HepG2 (cell line): ENCODE results near the gene AUP1. TPM values are rescaled to one million over a fixed set of nuclear protein-coding genes. Genes with fewer than 3 reads are reported as not detected.

Source experiments
- ATAC-seq: fragments of 200-7000 bp; cut with Tn5 transposase; 3 replicates; pipeline ENCODE4 v1.9.1; 2020; ENCODE audit warnings: mild to moderate bottlenecking, moderate library complexity
- BruUV-seq: library from RNA; stranded (reverse); fragments of 400-500 nt; replicated peaks from 2 replicates; lab custom pipeline; 2021; lab: Mats Ljungman, UMichigan
- CTCF ChIA-PET: fragments of 300-600 bp; formaldehyde crosslinking; extraction: SDS; loops from one replicate; lab custom pipeline; 2021; ENCODE audit warnings: low total read pairs, inconsistent platforms, low intra/inter-chr PET ratio; lab: Yijun Ruan, JAX
- POLR2A ChIA-PET: fragments of 350-600 bp; sonication (Branson Sonifier 250); formaldehyde crosslinking; loops from one replicate; lab custom pipeline; 2020; ENCODE audit warnings: antibody characterized with exemption, inconsistent platforms; lab: Yijun Ruan, JAX
- DNase-seq: peaks from one replicate; pipeline ENCODE4 v3.0.0-alpha.2; 2015; ENCODE audit warnings: low spot score
- FAIRE-seq: peaks from 3 replicates; lab custom pipeline; 2011; peaks lifted over from hg19 to GRCh38; lab: Jason Lieb, UNC
- H2AFZ ChIP-seq: one replicate; pipeline ENCODE4 v1.6.1; 2011; ENCODE audit warnings: low read length, inconsistent platforms
- H3K27ac ChIP-seq: fragments of 300-600 bp; 3 replicates; pipeline ENCODE4 v1.8.0; 2011; ENCODE audit warnings: mixed run types, mild to moderate bottlenecking, mixed read lengths, low read length, inconsistent platforms; ENCODE audit not compliant: insufficient read depth; ENCODE audit errors: extremely low read length
- H3K27me3 ChIP-seq, 2 experiments: fragments of 200-600 bp in 1 of 2; 2 replicates in 1 of 2; 3 replicates in 1 of 2; pipeline versions ENCODE4 v1.6.0 to v1.8.0; 2011; ENCODE audit warnings: low read length in 2 of 2, mild to moderate bottlenecking in 2 of 2, moderate library complexity in 2 of 2, inconsistent platforms in 1 of 2; ENCODE audit not compliant: insufficient read depth in 2 of 2, control insufficient read depth in 1 of 2
- H3K36me3 ChIP-seq, 2 experiments: fragments of 200-600 bp in 1 of 2; replicated peaks in 1 of 2; 2 replicates in 1 of 2; 3 replicates in 1 of 2; pipeline versions ENCODE4 v1.5.1 to v1.8.0; 2011; ENCODE audit warnings: low read length in 2 of 2, inconsistent platforms in 1 of 2; ENCODE audit not compliant: insufficient read depth in 2 of 2, control insufficient read depth in 1 of 2
- H3K4me1 ChIP-seq: 2 replicates; pipeline ENCODE4 v1.5.1; 2012; ENCODE audit warnings: low read length, inconsistent platforms; ENCODE audit not compliant: insufficient read depth
- H3K4me2 ChIP-seq: 2 replicates; pipeline ENCODE4 v1.6.0; 2011; ENCODE audit warnings: low read depth, low read length, inconsistent platforms
- H3K4me3 ChIP-seq, 3 experiments: fragments of 200-600 bp in 1 of 3; sonication (generic), shearing (Covaris generic) in 1 of 3; replicated peaks in 1 of 3; 2 replicates each; pipeline ENCODE4 v1.5.1; 2011 to 2016; ENCODE audit warnings: low read length in 3 of 3, inconsistent platforms in 2 of 3, low read depth in 2 of 3, mild to moderate bottlenecking in 2 of 3, control low read depth in 1 of 3, mixed read lengths in 1 of 3; ENCODE audit not compliant: insufficient read depth in 1 of 3
- H3K79me2 ChIP-seq: one replicate; pipeline ENCODE4 v1.6.1; 2011; ENCODE audit warnings: low read length, inconsistent platforms; ENCODE audit not compliant: insufficient read depth
- H3K9ac ChIP-seq: 2 replicates; pipeline ENCODE4 v1.6.0; 2011; ENCODE audit warnings: mild to moderate bottlenecking, low read depth, low read length, inconsistent platforms; ENCODE audit not compliant: insufficient read depth
- H3K9me3 ChIP-seq: 2 replicates; pipeline ENCODE4 v1.5.1; 2012; ENCODE audit warnings: mild to moderate bottlenecking, low read length
- H4K20me1 ChIP-seq: 2 replicates; pipeline ENCODE4 v1.6.0; 2011; ENCODE audit warnings: inconsistent platforms, mild to moderate bottlenecking, low read length, moderate library complexity; ENCODE audit not compliant: insufficient read depth
- CCDC6 ChIP-seq: sonication (generic); formaldehyde crosslinking; IDR thresholded peaks from 2 replicates; pipeline ENCODE4 v1.8.1; 2022; ENCODE audit warnings: mild to moderate bottlenecking, missing genetic modification reagents, moderate library complexity
- CHD4 ChIP-seq: fragments of 200-600 bp; sonication (generic); IDR thresholded peaks from 2 replicates; pipeline ENCODE4 v1.7.0; 2017; ENCODE audit warnings: mild to moderate bottlenecking, low read length, borderline replicate concordance
- DMAP1 ChIP-seq: IDR thresholded peaks from 2 replicates; pipeline ENCODE4 v1.6.1; 2016
- FOXJ3 ChIP-seq: sonication (generic); formaldehyde crosslinking; IDR thresholded peaks from 2 replicates; pipeline ENCODE4 v1.4.0; 2020; ENCODE audit warnings: missing genetic modification reagents, mild to moderate bottlenecking, borderline replicate concordance
- FOXK1 ChIP-seq: sonication (generic); formaldehyde crosslinking; IDR thresholded peaks from 2 replicates; pipeline ENCODE4 v1.4.0; 2020; ENCODE audit warnings: low read depth, missing genetic modification reagents, borderline replicate concordance
- GLI4 ChIP-seq: sonication (generic); formaldehyde crosslinking; IDR thresholded peaks from 2 replicates; pipeline ENCODE4 v1.5.1; 2020; ENCODE audit warnings: missing genetic modification reagents, mild to moderate bottlenecking, moderate library complexity, borderline replicate concordance
- MBD4 ChIP-seq: IDR thresholded peaks from 2 replicates; pipeline ENCODE4 v1.6.1; 2012; ENCODE audit warnings: low read length, inconsistent platforms, borderline replicate concordance
- NKX3-1 ChIP-seq: sonication (generic); formaldehyde crosslinking; IDR thresholded peaks from 2 replicates; pipeline ENCODE4 v1.5.0; 2020; ENCODE audit warnings: missing genetic modification reagents
- PRMT3 ChIP-seq: sonication (generic); formaldehyde crosslinking; IDR thresholded peaks from 2 replicates; pipeline ENCODE4 v1.8.1; 2022; ENCODE audit warnings: low read depth, mild to moderate bottlenecking, moderate library complexity, missing genetic modification reagents, borderline replicate concordance
- RBFOX2 ChIP-seq: fragments of 200-400 bp; formaldehyde crosslinking; IDR thresholded peaks from 2 replicates; pipeline ENCODE4 v1.6.1; 2017; ENCODE audit warnings: low read depth, mild to moderate bottlenecking, low read length
- SIX4 ChIP-seq: sonication (generic); formaldehyde crosslinking; IDR thresholded peaks from 2 replicates; pipeline ENCODE4 v1.4.0; 2020; ENCODE audit warnings: missing genetic modification reagents
- SUZ12 ChIP-seq: fragments of 150-350 bp; IDR thresholded peaks from 2 replicates; pipeline ENCODE4 v1.6.1; 2014; ENCODE audit warnings: low read depth, low read length
- TCF7 ChIP-seq: sonication (generic); IDR thresholded peaks from 2 replicates; pipeline ENCODE4 v1.6.1; 2016; ENCODE audit warnings: antibody characterized with exemption, low read depth
- THYN1 ChIP-seq: sonication (generic); formaldehyde crosslinking; IDR thresholded peaks from 2 replicates; pipeline ENCODE4 v1.8.1; 2023; ENCODE audit warnings: low read depth, mild to moderate bottlenecking, moderate library complexity, missing genetic modification reagents, borderline replicate concordance
- ZNF264 ChIP-seq: sonication (generic); formaldehyde crosslinking; IDR thresholded peaks from 2 replicates; pipeline ENCODE4 v1.4.0; 2020; ENCODE audit warnings: missing genetic modification reagents
- WGBS: methylation state at CpG from one replicate; pipeline ENCODE4 v1.1.6; 2017; ENCODE audit warnings: low lambda C conversion rate; 5-methylcytosine and 5-hydroxymethylcytosine counted together
- in situ Hi-C: cut with HindIII; loops from 2 replicates; pipeline ENCODE4 v1.10.0; 2017; ENCODE audit warnings: low pct_unique_long_range_greater_than_20kb; ENCODE audit not compliant: extremely low pct_ligation_motif_present
- intact Hi-C: fragments of 100-400 bp; cut with micrococcal nuclease; formaldehyde crosslinking; loops from one replicate; pipeline ENCODE4 v1.10.0; 2022; ENCODE audit not compliant: unreplicated experiment
- polyA plus RNA-seq, 8 experiments: library from polyadenylated mRNA; depleted of rRNA in 3 of 8; stranded (reverse) in 7 of 8; unstranded in 1 of 8; fragments of >200 nt; fragmentation: Illumina TruSeq in 4 of 8; extraction: Trizol in 4 of 8; gene quantifications; 2 replicates each; pipeline versions ENCODE4 v1.2.1 to v1.2.3, GENCODE V29; 2011 to 2016; ENCODE audit warnings: low read depth in 4 of 8, missing spikeins in 1 of 8, mixed read lengths in 1 of 8; ENCODE audit not compliant: insufficient read depth in 1 of 8
- total RNA-seq, 5 experiments: library from RNA; depleted of rRNA; stranded (reverse); fragments of >200 nt; fragmentation: Illumina TruSeq; extraction: Trizol; gene quantifications; 2 replicates each; pipeline ENCODE4 v1.2.3, GENCODE V29; 2016; ENCODE audit warnings: low read depth in 1 of 5
- TF ChIP-seq, protein P1 (sequence below): IDR thresholded peaks from 2 replicates; pipeline ENCODE4 v1.6.1; 2016
- TF ChIP-seq, protein P2 (sequence below): IDR thresholded peaks from 2 replicates; pipeline ENCODE4 v1.6.1; 2016; ENCODE audit warnings: mild to moderate bottlenecking
- TF ChIP-seq, protein P3 (sequence below): fragments of 450-650 bp; IDR thresholded peaks from 2 replicates; pipeline ENCODE4 v1.6.1; 2017; ENCODE audit warnings: mild to moderate bottlenecking

AUP1 gene
- total and polyA plus RNA-seq, 2 of the 13 experiments (the other 11 are each of a cell fraction or from before 2014, with no cell fraction given), result 174 to 267 TPM

DNA sequence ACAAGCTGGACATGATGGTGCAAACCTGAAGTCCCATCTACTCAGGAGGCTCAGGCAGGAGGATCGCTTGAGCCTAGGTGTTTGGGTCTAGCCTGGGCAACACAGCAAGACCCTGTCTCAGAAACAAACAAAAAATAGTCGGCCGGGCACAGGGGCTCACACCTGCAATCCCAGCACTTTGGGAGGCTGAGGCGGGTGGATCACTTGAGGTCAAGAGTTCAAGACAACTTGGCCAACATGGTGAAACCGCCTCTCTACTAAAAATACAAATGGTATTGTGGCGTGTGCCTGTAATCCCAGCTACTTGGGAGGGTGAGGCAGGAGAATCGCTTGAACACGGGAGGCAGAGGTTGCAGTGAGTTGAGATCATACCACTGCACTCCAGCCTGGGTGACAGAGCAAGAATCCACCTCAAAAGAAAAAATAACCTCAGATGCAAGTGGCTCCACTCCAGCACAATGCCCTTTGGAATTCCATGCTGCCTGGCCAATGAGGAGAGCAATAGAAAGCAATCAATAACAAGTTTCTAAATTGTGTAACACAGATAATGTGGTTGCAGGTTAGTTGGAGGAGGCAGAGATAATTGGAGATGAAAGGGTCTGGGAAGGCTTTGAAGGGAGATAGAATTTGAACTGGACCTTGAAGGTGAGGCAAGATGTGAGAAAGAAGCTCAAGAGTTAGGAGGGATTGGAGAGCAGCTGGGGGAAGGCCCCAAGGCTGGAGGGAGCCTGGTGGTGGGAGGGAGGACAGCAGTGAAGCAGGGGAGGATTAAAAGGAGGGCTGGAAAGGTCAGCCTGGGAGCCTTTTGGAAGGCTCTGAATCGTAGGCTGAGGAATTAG is 40.6 kb downstream of the AUP1 start:
- Histone ChIP-seq H3K27me3 (no peaks in the 10 kb centered on the region), H3K79me2 (peaks cover 4% of the 10 kb centered on the region), H3K27ac (peak overlapping the region; percentile 84), H3K4me3 (peak overlapping the region in 1 of 3 experiments; percentile 18; a peak in 2 of 6 replicates), H3K36me3 (peaks cover 34 to 44% of the 10 kb centered on the region in 2 experiments), H3K9me3 (no peaks in the 10 kb centered on the region), H3K4me1 (peaks cover 77% of the 10 kb centered on the region), H2AFZ (no peak overlapping the region), H3K4me2 (peak overlapping the region; percentile 48), H4K20me1 (no peaks in the 10 kb centered on the region), H3K9ac (peak overlapping the region; percentile 32)
- intact Hi-C loops, result loop anchor here (1.0 kb wide), 1 partner anchor 8 kb away; no protein-coding TSS in a partner anchor
- DNase-seq (peak; percentile 93), ATAC-seq (peak; percentile 83), FAIRE-seq (peak; percentile 99)
- BruUV-seq, result TSS peak; percentile 48
- ChIA-PET POLR2A (interaction anchor here (0.7 to 20.6 kb wide), 13 partner anchors 8 to 563 kb away, joined by 3 to 795 read pairs (median 11); partner anchors contain the start of genes AUP1, DQX1, HTRA2 and INO80B), CTCF (interaction anchor here (1.3 kb wide), 1 partner anchor 13 kb away, joined by 5 read pairs; no protein-coding TSS in a partner anchor)
- WGBS, result 20% methylated on average over 9 of the region's 9 CpGs
- in situ Hi-C loops, result no loop called here
- TF ChIP-seq, protein P1, sequence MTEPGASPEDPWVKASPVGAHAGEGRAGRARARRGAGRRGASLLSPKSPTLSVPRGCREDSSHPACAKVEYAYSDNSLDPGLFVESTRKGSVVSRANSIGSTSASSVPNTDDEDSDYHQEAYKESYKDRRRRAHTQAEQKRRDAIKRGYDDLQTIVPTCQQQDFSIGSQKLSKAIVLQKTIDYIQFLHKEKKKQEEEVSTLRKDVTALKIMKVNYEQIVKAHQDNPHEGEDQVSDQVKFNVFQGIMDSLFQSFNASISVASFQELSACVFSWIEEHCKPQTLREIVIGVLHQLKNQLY, result 0 out of 2 replicates have a peak, but pooled peaks have one; percentile 44
- peak; percentile 69; the same call in 1 of the 2 replicates for TF ChIP-seq FOXK1
- no peak for TF ChIP-seq SUZ12
- peak; percentile 98 for TF ChIP-seq TCF7
- no peak for TF ChIP-seq NKX3-1
- TF ChIP-seq RBFOX2, result 0 out of 2 replicates have a peak, but pooled peaks have one; percentile 5
- TF ChIP-seq SIX4 (CRISPR knock-in tag), result no peak
- no peak for TF ChIP-seq MBD4
- 0 out of 2 replicates have a peak, but pooled peaks have one; percentile 34 for TF ChIP-seq ZNF264 (CRISPR knock-in tag)
- peak; percentile 77; the same call in 1 of the 2 replicates for TF ChIP-seq DMAP1 (CRISPR knock-in tag)
- peak; percentile 86; the same call in 1 of the 2 replicates for TF ChIP-seq CHD4
- TF ChIP-seq THYN1 (CRISPR knock-in tag), result 0 out of 2 replicates have a peak, but pooled peaks have one; percentile 76
- 0 out of 2 replicates have a peak, but pooled peaks have one; percentile 51 for TF ChIP-seq GLI4 (CRISPR knock-in tag)
- TF ChIP-seq FOXJ3 (CRISPR knock-in tag), result peak; percentile 54; the same call in 1 of the 2 replicates
- TF ChIP-seq, protein P2, sequence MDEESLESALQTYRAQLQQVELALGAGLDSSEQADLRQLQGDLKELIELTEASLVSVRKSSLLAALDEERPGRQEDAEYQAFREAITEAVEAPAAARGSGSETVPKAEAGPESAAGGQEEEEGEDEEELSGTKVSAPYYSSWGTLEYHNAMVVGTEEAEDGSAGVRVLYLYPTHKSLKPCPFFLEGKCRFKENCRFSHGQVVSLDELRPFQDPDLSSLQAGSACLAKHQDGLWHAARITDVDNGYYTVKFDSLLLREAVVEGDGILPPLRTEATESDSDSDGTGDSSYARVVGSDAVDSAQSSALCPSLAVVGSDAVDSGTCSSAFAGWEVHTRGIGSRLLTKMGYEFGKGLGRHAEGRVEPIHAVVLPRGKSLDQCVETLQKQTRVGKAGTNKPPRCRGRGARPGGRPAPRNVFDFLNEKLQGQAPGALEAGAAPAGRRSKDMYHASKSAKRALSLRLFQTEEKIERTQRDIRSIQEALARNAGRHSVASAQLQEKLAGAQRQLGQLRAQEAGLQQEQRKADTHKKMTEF (CRISPR knock-in tag), result peak; percentile 87
- TF ChIP-seq, protein P3, sequence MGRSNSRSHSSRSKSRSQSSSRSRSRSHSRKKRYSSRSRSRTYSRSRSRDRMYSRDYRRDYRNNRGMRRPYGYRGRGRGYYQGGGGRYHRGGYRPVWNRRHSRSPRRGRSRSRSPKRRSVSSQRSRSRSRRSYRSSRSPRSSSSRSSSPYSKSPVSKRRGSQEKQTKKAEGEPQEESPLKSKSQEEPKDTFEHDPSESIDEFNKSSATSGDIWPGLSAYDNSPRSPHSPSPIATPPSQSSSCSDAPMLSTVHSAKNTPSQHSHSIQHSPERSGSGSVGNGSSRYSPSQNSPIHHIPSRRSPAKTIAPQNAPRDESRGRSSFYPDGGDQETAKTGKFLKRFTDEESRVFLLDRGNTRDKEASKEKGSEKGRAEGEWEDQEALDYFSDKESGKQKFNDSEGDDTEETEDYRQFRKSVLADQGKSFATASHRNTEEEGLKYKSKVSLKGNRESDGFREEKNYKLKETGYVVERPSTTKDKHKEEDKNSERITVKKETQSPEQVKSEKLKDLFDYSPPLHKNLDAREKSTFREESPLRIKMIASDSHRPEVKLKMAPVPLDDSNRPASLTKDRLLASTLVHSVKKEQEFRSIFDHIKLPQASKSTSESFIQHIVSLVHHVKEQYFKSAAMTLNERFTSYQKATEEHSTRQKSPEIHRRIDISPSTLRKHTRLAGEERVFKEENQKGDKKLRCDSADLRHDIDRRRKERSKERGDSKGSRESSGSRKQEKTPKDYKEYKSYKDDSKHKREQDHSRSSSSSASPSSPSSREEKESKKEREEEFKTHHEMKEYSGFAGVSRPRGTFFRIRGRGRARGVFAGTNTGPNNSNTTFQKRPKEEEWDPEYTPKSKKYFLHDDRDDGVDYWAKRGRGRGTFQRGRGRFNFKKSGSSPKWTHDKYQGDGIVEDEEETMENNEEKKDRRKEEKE, result no peak
- 0 out of 2 replicates have a peak, but pooled peaks have one; percentile 33 for TF ChIP-seq PRMT3 (CRISPR knock-in tag)
- TF ChIP-seq CCDC6 (CRISPR knock-in tag), result peak; percentile 51
